Hematopoietic multipotent progenitor cell treated with erythropoietin and hydrocortisone succinate and interleukin-3 and kit ligand, for 8 days (in vitro differentiated cells): ENCODE results near the gene DOHH.

Source experiments
- DNase-seq: peaks from one replicate; pipeline ENCODE4 v3.0.0-alpha.2; 2015

The DOHH gene

GRCh38 chr19:3499738-3500428 is 591 bp downstream of the DOHH start:
- DNase-seq = no peak

- no peak for DNase-seq
Measured at GRCh38 chr19:3497757-3498520, 2.5 kb downstream of the DOHH start.

- DNase-seq = no peak
Measured at GRCh38 chr19:3496392-3497273, 3.8 kb downstream of the DOHH start.

- no peak for DNase-seq
Measured at GRCh38 chr19:3494559-3494958, 5.9 kb downstream of the DOHH start.

- DNase-seq = no peak
Measured at GRCh38 chr19:3494051-3494450, 6.4 kb downstream of the DOHH start.

GRCh38 chr19:3493651-3494050 is 6.8 kb downstream of the DOHH start:
- DNase-seq = no peak

GRCh38 chr19:3492919-3493318 is 7.6 kb downstream of the DOHH start:
- no peak for DNase-seq

GRCh38 chr19:3492131-3492839 is 8.2 kb downstream of the DOHH start:
- no peak for DNase-seq

- DNase-seq = no peak
Measured at GRCh38 chr19:3491396-3492119, 8.9 kb downstream of the DOHH start.

GRCh38 chr19:3483226-3483628 is 17.2 kb downstream of the DOHH start, which contains the start of gene SMIM44:
Gene SMIM44 (minus strand): TSS chr19:3483441. CDS start chr19:3483403, 38 bp downstream.
- no peak for DNase-seq

GRCh38 chr19:3482507-3483225 is 17.8 kb downstream of the DOHH start:
- no peak for DNase-seq

GRCh38 chr19:3481241-3482090 is 19.0 kb downstream of the DOHH start:
- DNase-seq = no peak

GRCh38 chr19:3480383-3481091 is 19.9 kb downstream of the DOHH start, which contains the start of gene SMIM24:
Gene SMIM24 (minus strand): TSS chr19:3480525. CDS start chr19:3480463, 62 bp downstream.
- DNase-seq = peak; percentile 23

GRCh38 chr19:3479834-3480215 is 20.6 kb downstream of the DOHH start:
- peak; percentile 32 for DNase-seq

GRCh38 chr19:3479177-3479833 is 21.2 kb downstream of the DOHH start:
- peak; percentile 64 for DNase-seq

GRCh38 chr19:3478409-3479176 is 21.9 kb downstream of the DOHH start:
- DNase-seq = no peak

GRCh38 chr19:3477951-3478350 is 22.5 kb downstream of the DOHH start:
- DNase-seq = no peak

- DNase-seq = no peak
Measured at GRCh38 chr19:3477506-3477905, 23.0 kb downstream of the DOHH start.
